ENCODE data around the gene GNAT1. TPM values are rescaled to one million over a fixed set of nuclear protein-coding genes. Genes with fewer than 3 reads are reported as not detected.

Gene GNAT1
- total RNA-seq, 8 experiments from 2014 or later = 0.27 to 0.66 (median 0.34) TPM; not detected in 4

DNA sequence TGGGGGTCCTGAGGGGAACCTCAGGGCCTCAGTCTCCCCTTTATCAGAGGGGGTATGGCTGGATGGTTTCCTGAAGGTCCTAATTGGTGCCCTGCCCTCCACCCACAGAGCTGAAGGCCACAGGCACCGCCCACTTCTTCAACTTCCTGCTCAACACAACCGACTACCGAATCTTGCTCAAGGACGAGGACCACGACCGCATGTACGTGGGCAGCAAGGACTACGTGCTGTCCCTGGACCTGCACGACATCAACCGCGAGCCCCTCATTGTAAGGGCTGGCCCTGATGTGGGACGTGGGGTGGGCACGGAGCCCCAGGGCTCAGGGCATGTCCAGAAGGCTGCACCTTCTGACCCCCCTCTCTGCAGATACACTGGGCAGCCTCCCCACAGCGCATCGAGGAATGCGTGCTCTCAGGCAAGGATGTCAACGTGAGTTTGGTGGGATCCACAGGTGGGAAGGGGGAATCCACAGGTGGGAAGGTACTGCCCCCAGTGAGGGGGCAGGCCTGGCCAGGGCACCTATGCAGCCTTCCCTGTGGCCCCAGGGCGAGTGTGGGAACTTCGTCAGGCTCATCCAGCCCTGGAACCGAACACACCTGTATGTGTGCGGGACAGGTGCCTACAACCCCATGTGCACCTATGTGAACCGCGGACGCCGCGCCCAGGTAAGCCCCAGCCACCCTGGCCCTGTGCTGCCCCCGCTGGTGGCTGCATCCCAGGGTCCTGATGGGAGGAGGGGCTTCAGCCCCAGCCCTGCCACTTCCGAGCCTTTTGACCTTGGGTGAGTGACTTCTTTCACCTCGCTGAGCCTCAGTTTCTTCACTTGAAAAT lies 17.5 kb upstream of the GNAT1 start:
- no peak overlapping the region for H3K27ac ChIP-seq
- 80 to 100% (median 93%) methylated on average over 3 to 12 of the region's 29 CpGs; no CpG with 5 or more reads in 5 of the 10 experiments for WGBS, 10 experiments
- H3K4me1 ChIP-seq (replicated peaks in 1 of 2) = no peaks in the 10 kb centered on the region
- in situ Hi-C loops (cut with MboI; ENCODE audit: low pct_unique_long_range_greater_than_20kb in 2 of 9, low sequenced_read_pairs in 9 of 9, unreplicated experiment in 9 of 9) = no loop called here
- no peak overlapping the region for H3K4me3 ChIP-seq
- ATAC-seq (replicated peaks in 6 of 8) = peak in 1 of 8 experiments; percentile 13

DNA sequence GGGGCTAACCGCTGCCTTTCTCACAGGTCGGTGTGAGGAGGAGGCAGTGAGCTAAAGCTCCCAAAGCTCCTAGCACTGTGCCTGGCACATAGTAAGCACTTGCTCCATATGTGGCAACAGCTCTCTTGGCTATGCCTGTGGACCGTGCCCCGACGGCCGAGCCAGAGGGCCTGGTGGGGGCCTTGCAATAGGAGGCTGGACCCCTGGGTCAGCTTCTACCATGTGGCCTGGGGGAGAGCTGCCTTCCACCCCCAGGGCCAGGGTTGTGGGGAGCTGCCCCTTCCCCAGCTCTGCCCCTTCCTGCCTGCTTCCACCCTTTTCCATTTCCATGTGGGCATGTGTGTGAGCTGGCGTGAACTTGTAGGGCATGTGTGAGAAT lies 16.9 kb upstream of the GNAT1 start:
- Histone ChIP-seq H3K4me3 (no peak overlapping the region), H3K27ac (no peak overlapping the region), H3K4me1 (replicated peaks in 1 of 2) (no peaks in the 10 kb centered on the region)
- ATAC-seq (replicated peaks in 6 of 8) = no peak
- in situ Hi-C loops (cut with MboI; ENCODE audit: low pct_unique_long_range_greater_than_20kb in 2 of 9, low sequenced_read_pairs in 9 of 9, unreplicated experiment in 9 of 9) = no loop called here
- 80 to 100% (median 86%) methylated on average over 1 to 5 of the region's 7 CpGs; no CpG with 5 or more reads in 6 of the 10 experiments for WGBS, 10 experiments

DNA sequence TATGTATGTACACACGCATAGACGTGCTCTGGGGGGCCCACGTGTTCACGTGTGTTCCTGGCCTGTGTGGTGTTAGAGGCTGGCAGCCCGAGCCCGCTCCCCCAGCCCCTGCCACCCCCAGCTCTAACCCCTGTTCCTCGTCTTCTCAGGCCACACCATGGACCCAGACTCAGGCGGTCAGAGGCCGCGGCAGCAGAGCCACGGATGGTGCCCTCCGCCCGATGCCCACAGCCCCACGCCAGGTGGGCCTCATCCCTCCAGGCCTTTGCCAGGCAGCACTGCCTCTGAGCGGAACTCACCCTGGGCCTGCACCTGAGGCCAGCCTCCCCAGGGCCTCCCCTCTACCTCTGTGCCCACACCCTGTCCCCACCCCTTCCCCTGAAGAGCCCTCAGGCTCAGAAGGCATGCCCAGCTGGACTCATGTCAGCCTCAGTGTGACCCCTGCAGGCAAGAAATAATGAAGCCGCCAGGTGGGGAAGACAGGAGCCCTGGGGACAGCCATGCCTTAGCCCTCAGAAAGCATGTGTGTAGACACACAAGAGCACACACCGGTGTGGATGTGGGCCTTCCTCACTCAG lies 16.4 kb upstream of the GNAT1 start:
- peak in 3 of 8 experiments; percentile 9 to 35 (median 13) for ATAC-seq (replicated peaks in 6 of 8)
- WGBS, 10 experiments = no CpG with 5 or more reads among the region's 17 CpGs
- no peak overlapping the region for H3K4me3 ChIP-seq
- no peak overlapping the region for H3K27ac ChIP-seq
- in situ Hi-C loops (cut with MboI; ENCODE audit: low pct_unique_long_range_greater_than_20kb in 2 of 9, low sequenced_read_pairs in 9 of 9, unreplicated experiment in 9 of 9) = no loop called here
- no peaks in the 10 kb centered on the region for H3K4me1 ChIP-seq (replicated peaks in 1 of 2)

DNA sequence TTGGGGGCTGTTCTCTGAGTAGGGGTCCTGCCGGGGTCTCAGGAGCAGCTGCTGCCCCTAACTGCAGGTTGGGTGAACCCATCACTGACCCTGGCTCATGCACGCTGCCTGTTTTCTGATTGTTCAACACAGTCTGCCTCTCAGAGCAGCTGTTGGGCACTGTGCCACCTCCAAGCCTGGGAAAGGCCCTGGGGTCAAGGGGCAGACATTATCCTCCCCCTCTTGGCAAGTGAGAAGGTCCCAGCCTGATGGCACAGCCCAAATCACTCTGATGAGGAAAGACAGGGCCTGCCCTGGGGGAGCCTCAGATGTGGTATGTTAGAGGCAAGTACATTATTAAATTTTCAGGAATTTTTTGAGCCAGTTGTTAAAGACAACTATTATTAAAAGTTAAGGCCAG lies 14.1 kb upstream of the GNAT1 start:
- no peak overlapping the region for H3K4me3 ChIP-seq
- 83% methylated on average over 1 of the region's 2 CpGs; no CpG with 5 or more reads in 9 of the 10 experiments for WGBS, 10 experiments
- ATAC-seq (replicated peaks in 6 of 8) = peak in 1 of 8 experiments; percentile 10
- no peak overlapping the region for H3K27ac ChIP-seq
- H3K4me1 ChIP-seq (replicated peaks in 1 of 2) = no peaks in the 10 kb centered on the region
- in situ Hi-C loops (cut with MboI; ENCODE audit: low pct_unique_long_range_greater_than_20kb in 2 of 9, low sequenced_read_pairs in 9 of 9, unreplicated experiment in 9 of 9) = no loop called here

DNA sequence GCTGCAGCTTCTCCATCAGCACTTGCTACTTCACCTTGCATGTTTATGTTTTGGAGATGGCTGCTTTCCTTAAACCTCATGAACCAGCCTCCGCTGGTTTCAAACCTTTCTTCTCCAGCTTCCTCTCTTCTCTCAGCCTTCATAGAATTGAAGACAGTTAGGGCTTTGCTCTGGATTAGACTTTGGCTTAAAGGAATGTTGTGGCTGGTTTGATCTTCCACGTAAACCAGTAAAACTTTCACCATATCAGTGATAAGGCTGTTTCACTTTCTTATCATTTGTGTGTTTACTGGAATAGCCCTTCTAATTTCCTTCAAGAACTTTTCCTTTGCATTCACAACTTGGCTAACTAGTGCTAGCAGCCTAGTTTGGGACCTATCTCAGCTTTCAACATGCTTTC lies 11.7 kb upstream of the GNAT1 start:
- Histone ChIP-seq H3K27ac (no peak overlapping the region), H3K4me3 (no peak overlapping the region), H3K4me1 (replicated peaks in 1 of 2) (no peaks in the 10 kb centered on the region)
- WGBS, 10 experiments = 45 to 100% (median 82%) methylated on average over 1 to 2 of the region's 2 CpGs; no CpG with 5 or more reads in 2 of the 10 experiments
- in situ Hi-C loops (cut with MboI; ENCODE audit: low pct_unique_long_range_greater_than_20kb in 2 of 9, low sequenced_read_pairs in 9 of 9, unreplicated experiment in 9 of 9) = loop anchor here in 1 of 9 experiments (10.0 kb wide), 1 partner anchor 65 kb away; no protein-coding TSS in a partner anchor
- ATAC-seq (replicated peaks in 6 of 8) = no peak

DNA sequence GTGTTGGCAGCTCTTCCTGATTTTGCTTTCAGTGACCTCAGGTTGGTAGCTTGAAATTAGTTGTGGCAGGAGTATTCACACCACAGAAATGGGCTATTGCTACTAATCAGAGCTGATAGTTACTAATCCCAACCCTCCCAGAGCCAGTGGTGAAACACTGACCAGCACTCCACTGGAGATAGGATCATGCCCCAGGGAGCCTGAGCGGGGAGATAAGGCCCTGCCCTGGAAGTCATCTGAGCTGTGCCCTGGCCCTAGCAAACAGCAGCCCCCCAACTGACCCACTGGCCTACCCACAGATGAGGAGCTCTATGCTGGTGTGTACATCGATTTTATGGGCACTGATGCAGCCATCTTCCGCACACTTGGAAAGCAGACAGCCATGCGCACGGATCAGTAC lies 9.4 kb upstream of the GNAT1 start:
- Histone ChIP-seq H3K27ac (no peak overlapping the region), H3K4me1 (replicated peaks in 1 of 2) (no peaks in the 10 kb centered on the region), H3K4me3 (no peak overlapping the region)
- 80 to 100% (median 100%) methylated on average over 1 to 5 of the region's 5 CpGs; no CpG with 5 or more reads in 6 of the 10 experiments for WGBS, 10 experiments
- in situ Hi-C loops (cut with MboI; ENCODE audit: low pct_unique_long_range_greater_than_20kb in 2 of 9, low sequenced_read_pairs in 9 of 9, unreplicated experiment in 9 of 9) = loop anchor here in 1 of 9 experiments (10.0 kb wide), 1 partner anchor 67 kb away; no protein-coding TSS in a partner anchor
- no peak for ATAC-seq (replicated peaks in 6 of 8)

DNA sequence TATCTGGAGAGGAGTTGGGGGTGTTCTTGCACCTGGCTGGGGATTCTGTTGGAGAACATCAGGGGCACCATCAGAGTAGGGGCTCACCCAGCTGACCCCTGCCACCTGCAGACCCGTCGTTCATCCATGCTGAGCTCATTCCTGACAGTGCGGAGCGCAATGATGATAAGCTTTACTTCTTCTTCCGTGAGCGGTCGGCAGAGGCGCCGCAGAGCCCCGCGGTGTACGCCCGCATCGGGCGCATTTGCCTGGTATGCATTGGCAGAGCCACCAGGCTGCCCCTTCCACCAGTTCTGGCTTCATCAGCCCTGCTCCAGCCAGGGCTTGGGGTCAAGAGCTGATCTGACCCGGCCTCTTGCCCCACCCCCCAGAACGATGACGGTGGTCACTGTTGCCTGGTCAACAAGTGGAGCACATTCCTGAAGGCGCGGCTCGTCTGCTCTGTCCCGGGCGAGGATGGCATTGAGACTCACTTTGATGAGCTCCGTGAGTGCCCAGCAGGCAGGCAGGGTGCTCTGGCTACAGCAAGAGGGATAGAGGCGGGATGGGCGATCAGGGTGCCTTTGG lies 8.8 kb upstream of the GNAT1 start:
- H3K4me1 ChIP-seq (replicated peaks in 1 of 2) = no peaks in the 10 kb centered on the region
- no peak overlapping the region for H3K4me3 ChIP-seq
- no peak overlapping the region for H3K27ac ChIP-seq
- in situ Hi-C loops (cut with MboI; ENCODE audit: low pct_unique_long_range_greater_than_20kb in 2 of 9, low sequenced_read_pairs in 9 of 9, unreplicated experiment in 9 of 9) = loop anchor here in 1 of 9 experiments (10.0 kb wide), 1 partner anchor 68 kb away; no protein-coding TSS in a partner anchor
- WGBS, 10 experiments = 87 to 100% (median 100%) methylated on average over 1 to 6 of the region's 26 CpGs; no CpG with 5 or more reads in 7 of the 10 experiments
- ATAC-seq (replicated peaks in 6 of 8) = no peak

DNA sequence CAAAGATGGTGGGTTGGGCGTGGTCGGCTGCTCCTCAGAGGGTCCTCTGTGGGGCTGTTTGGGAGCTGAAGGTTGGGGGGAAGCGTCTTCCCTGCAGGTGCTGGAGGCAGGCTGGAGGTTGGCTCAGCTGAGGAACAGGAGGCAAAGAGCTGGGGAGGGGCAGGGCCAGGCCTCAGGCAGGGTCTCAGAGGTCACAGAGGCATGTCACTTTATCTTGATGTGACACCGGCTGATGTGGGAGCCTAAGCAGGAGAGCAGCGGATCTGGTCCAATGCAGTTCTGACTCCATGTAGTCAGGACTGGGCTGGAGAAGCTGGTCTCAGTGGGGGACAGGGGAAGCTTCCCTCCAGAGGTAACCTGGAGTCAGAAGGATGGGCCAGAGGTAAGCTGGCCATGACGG lies 7.7 kb upstream of the GNAT1 start:
- Histone ChIP-seq H3K4me1 (replicated peaks in 1 of 2) (no peaks in the 10 kb centered on the region), H3K4me3 (no peak overlapping the region), H3K27ac (no peak overlapping the region)
- no peak for ATAC-seq (replicated peaks in 6 of 8)
- in situ Hi-C loops (cut with MboI; ENCODE audit: low pct_unique_long_range_greater_than_20kb in 2 of 9, low sequenced_read_pairs in 9 of 9, unreplicated experiment in 9 of 9) = loop anchor here in 1 of 9 experiments (10.0 kb wide), 1 partner anchor 69 kb away; no protein-coding TSS in a partner anchor
- WGBS, 10 experiments = 72 to 80% (median 80%) methylated on average over 1 to 2 of the region's 6 CpGs; no CpG with 5 or more reads in 7 of the 10 experiments

DNA sequence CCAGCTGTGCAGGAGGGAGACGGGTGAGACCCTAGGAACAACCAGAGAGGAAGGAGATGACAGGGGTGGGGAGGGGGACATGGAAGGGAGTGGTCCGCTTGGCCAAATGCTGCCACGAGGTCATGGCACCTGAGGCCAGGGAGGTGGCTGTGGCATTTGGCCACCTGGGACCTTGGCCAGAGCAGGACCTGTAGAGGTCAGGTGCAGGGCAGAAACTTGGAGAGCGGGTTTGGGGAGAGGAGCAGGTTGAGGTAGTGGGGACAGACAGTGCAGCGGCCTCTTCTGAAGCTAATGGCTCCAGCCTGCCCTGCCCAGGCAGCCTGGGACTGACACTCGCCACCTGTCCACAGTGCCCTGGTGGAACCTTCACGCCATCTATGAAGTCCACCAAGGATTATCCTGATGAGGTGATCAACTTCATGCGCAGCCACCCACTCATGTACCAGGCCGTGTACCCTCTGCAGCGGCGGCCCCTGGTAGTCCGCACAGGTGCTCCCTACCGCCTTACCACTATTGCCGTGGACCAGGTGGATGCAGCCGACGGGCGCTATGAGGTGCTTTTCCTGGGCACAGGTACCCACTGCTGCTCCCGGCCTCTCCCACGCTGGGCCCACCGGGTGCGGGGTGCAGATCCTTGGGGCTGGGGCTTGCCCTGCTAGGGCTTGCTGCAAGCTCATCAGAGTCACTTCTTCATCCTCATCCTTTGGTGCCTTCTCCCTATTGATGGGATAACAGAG lies 7.0 kb upstream of the GNAT1 start:
- no peak for ATAC-seq (replicated peaks in 6 of 8)
- in situ Hi-C loops (cut with MboI; ENCODE audit: low pct_unique_long_range_greater_than_20kb in 2 of 9, low sequenced_read_pairs in 9 of 9, unreplicated experiment in 9 of 9) = loop anchor here in 1 of 9 experiments (10.0 kb wide), 1 partner anchor 70 kb away; no protein-coding TSS in a partner anchor
- WGBS, 10 experiments = 70 to 100% (median 88%) methylated on average over 1 to 3 of the region's 21 CpGs; no CpG with 5 or more reads in 6 of the 10 experiments
- no peak overlapping the region for H3K27ac ChIP-seq
- H3K4me1 ChIP-seq (replicated peaks in 1 of 2) = peaks cover 0 to 2% of the 10 kb centered on the region in 2 donors
- no peak overlapping the region for H3K4me3 ChIP-seq

DNA sequence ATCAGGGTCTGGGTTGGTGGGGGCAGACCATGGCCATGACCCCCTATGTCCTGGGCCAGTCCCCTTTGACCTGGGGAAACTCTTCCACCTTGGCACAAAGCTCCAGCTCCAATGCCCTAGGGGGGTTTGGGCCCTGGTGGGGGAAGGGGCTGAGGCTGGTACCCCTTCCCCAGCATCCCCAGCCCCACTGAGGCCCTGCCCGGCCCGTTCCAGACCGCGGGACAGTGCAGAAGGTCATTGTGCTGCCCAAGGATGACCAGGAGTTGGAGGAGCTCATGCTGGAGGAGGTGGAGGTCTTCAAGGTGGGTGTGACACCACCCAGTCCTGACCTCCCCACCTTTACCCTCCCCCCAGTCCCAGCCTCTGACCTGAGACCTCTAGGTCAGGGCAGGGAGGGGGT lies 6.2 kb upstream of the GNAT1 start:
- H3K4me3 ChIP-seq = no peak overlapping the region
- WGBS, 10 experiments = no CpG with 5 or more reads among the region's 4 CpGs
- peaks cover 0 to 2% of the 10 kb centered on the region in 2 donors for H3K4me1 ChIP-seq (replicated peaks in 1 of 2)
- H3K27ac ChIP-seq = no peak overlapping the region
- in situ Hi-C loops (cut with MboI; ENCODE audit: low pct_unique_long_range_greater_than_20kb in 2 of 9, low sequenced_read_pairs in 9 of 9, unreplicated experiment in 9 of 9) = loop anchor here in 2 of 9 experiments (5.0 to 10.0 kb wide), 2 partner anchors 63 to 70 kb away; no protein-coding TSS in a partner anchor
- ATAC-seq (replicated peaks in 6 of 8) = no peak

DNA sequence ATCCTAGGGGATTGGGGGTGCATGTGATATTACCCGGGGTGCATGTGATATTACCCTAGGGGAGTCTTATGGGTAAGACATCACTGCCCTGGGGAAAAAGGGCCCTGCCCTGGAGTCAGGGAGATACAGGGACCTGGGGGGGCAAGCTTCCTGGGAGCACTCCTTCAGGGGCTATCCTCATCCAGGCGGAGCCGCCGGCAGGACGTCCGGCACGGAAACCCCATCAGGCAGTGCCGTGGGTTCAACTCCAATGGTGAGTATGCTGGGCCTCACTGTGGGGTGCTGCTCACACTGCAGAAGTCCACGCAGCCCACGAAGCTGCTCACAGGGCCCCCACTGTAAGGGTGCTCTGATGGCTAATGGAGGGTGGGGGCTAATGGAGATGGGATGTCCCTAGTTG lies 5.3 kb upstream of the GNAT1 start:
- in situ Hi-C loops (cut with MboI; ENCODE audit: low pct_unique_long_range_greater_than_20kb in 2 of 9, low sequenced_read_pairs in 9 of 9, unreplicated experiment in 9 of 9) = loop anchor here in 2 of 9 experiments (5.0 to 10.0 kb wide), 2 partner anchors 64 to 71 kb away; no protein-coding TSS in a partner anchor
- ATAC-seq (replicated peaks in 6 of 8) = no peak
- WGBS, 10 experiments = 57 to 100% methylated on average over 1 to 2 of the region's 10 CpGs; no CpG with 5 or more reads in 8 of the 10 experiments
- no peak overlapping the region for H3K27ac ChIP-seq
- H3K4me3 ChIP-seq = no peak overlapping the region
- H3K4me1 ChIP-seq (replicated peaks in 1 of 2) = peaks cover 0 to 2% of the 10 kb centered on the region in 2 donors

DNA sequence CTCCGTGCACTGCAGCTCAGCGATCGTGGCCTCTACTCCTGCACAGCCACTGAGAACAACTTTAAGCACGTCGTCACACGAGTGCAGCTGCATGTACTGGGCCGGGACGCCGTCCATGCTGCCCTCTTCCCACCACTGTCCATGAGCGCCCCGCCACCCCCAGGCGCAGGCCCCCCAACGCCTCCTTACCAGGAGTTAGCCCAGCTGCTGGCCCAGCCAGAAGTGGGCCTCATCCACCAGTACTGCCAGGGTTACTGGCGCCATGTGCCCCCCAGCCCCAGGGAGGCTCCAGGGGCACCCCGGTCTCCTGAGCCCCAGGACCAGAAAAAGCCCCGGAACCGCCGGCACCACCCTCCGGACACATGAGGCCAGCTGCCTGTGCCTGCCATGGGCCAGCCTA lies 3.7 kb upstream of the GNAT1 start:
- no peak for ATAC-seq (replicated peaks in 6 of 8)
- H3K27ac ChIP-seq = no peak overlapping the region
- H3K4me1 ChIP-seq (replicated peaks in 1 of 2) = peaks cover 0 to 3% of the 10 kb centered on the region in 2 donors
- WGBS, 10 experiments = 85 to 100% methylated on average over 1 to 9 of the region's 19 CpGs; no CpG with 5 or more reads in 8 of the 10 experiments
- no peak overlapping the region for H3K4me3 ChIP-seq
- in situ Hi-C loops (cut with MboI; ENCODE audit: low pct_unique_long_range_greater_than_20kb in 2 of 9, low sequenced_read_pairs in 9 of 9, unreplicated experiment in 9 of 9) = loop anchor here in 2 of 9 experiments (5.0 to 10.0 kb wide), 2 partner anchors 65 to 73 kb away; no protein-coding TSS in a partner anchor

Data from motor neuron (in vitro differentiated cells).